ENCODE results near the gene RERG.

The RERG gene

DNA sequence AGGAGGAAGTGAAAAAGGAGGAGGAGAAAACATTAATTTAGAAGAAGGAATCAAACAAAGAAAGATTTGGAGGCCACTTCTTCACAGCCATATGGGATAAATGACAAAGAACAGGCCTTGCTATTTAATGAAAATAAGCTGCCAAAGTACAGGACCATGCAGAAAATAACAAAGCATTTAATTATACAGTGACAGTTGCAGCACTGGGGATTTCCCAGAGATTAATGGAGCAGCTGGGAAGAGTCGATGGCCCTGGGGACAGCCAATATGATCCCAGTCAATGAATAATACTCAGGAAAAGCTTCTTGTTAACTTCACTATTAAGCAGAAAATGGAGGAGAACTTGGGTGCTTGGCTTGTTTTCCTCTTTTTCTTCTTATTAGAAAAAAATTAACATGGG is 34.6 kb downstream of the RERG start:
- no peak for DNase-seq (ENCODE audit: low spot score)

DNA sequence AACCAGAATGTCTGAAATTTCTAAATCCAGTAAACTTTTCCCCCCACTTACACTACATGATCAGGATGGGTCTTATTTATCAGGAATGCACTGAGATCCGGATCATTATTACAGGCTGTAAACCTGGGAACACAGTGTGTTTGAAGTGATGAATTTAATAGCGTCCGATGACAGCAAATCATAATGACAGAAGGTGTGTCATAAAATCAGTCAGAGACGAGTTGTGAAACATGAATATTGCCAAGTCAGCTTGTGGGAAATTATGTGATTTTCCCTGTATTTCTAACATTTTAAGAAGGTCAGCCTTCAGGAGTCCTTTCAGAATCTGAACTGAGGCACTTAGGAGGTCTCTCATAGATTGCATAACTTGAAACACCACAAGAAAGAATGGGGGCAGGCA is 36.7 kb downstream of the RERG start:
- DNase-seq (ENCODE audit: low spot score) = no peak

DNA sequence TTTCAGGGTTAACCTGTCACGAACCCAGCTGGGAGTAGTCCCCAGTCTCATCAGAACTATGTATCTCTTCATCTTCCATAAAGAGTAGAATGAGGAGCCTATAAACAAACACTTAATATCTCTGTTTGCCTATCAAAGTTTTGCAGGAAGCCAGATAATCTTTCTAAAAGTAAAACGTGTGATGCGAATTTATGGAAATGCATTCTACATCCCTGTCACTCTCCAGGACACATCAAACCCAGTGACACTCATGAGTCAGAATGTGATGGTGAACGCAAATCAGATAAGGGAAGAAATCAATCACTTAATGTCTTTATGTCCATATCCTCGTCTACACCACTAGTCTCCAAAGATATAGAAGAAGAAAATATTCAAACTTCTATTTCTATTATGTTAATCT is 37.4 kb downstream of the RERG start:
- no peak for DNase-seq (ENCODE audit: low spot score)

DNA sequence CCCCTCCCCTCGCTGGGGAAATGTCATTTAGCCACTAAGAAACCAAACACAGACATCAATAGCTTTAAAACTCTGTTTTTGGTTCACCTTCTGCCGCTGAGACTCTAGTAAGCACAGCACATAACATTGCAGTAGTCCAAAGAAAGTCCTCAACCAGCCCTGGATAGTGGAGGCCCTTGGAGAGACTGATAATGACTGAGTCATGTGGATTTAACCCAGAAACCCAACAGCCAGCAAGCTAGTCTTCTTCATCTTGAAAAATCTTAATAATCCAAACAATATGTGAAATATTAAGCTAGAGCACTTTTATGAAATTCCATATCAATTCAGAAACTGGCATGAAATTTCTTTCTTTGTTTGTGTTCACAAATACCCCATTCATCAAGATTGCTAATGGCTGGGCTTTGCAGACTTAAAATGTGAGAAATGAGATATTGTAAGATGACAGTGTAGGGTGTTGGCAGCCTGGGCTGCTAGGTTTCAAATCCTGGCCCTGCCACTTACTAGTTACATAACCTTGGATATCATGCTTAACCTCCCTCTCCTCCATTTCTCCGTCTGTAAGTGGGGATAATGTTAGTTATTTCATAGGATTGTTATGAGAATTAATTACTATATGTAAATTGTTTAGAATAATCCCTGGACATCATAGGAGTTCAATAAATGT is 40.1 kb downstream of the RERG start:
- no peak for DNase-seq (ENCODE audit: low spot score)

DNA sequence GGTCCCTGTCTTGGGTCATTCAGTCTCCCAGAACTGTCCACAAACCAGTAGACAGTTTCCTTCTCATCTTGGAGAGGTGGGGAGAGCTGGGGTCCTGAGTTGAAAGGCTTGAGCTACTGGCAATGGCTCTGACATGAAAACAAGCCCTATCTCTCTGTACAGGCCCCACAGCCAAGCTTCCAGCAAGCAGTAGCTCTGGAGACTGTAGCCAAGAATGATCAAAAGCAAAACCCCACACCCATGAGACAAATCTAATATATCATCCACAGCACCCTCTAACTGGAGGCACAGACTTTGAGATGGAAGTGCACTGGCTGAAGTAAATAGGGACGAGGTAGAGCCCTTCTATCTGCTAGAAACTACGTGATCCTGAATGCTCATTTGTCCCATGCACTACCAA is 40.9 kb downstream of the RERG start:
- DNase-seq (ENCODE audit: low spot score) = no peak

DNA sequence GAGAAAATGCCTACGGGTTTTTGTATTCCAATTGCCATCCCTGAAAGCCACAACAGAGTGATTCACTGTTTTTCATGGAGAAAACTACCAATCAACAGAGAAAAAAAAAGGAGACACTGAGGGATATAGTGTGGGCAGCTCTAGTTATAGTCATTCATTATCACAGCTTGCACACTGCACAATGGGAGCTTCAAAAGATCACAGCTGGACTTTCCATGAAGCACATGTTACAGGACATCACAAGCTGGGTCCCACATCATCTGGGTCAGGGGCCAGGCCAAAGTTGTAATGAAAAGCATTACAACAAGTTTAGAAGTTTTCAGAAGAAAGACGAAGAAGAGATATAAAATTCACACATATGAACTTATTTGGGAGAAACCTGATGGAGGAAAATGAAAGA is 41.5 kb downstream of the RERG start:
- no peak for DNase-seq (ENCODE audit: low spot score)

DNA sequence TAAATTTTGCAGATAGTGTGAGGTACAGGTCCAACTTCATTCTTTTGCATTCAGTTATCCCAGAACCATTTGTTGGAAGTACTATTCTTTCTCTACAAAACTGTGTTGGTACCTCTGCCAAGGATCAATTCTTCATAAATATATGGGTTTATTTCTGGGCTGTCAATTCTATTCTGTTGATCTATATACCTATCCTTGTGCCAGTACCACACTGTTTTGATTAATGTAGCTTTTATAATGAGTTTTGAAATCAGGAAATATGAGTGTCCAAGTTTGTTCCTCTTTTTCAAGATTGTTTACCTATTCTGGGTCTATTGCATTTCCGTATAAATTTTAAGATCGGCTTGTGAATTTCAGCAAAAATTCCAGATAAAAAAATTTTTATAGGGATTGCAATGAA is 48.1 kb downstream of the RERG start:
- DNase-seq (ENCODE audit: low spot score) = no peak

DNA sequence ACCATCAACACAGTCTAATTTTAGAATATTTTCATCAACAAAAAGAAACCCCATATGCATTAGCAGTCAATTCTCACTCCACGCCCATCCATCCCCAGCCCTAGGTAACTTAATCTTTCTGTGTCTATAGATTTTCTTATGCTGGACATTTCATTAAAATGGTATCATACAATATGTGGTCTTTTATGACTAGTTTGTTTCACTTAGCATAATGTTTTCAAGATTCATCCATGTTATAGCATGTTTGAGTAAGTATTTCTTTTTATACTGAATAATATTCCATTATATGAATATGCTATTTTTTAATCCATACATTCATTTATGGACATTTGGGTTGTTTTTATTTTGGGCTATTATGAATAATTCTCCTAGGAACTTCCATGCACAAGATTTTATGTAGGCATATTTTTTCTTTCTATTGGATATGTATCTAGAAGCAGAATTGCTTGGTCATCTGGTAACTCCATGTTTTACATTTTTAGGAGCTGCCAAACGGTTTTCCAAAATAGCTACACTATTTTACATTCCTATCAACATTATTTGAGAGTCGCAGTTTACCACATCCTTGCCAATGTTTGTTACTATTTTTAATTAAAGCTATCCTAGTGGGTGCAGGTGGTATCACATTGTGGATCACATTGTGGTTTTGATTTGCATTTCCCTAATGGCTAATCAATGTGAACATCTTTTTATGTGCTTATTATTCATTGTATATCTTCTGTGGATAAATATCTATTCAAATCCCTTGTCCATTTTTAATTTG is 49.0 kb downstream of the RERG start:
- DNase-seq (ENCODE audit: low spot score) = no peak

DNA sequence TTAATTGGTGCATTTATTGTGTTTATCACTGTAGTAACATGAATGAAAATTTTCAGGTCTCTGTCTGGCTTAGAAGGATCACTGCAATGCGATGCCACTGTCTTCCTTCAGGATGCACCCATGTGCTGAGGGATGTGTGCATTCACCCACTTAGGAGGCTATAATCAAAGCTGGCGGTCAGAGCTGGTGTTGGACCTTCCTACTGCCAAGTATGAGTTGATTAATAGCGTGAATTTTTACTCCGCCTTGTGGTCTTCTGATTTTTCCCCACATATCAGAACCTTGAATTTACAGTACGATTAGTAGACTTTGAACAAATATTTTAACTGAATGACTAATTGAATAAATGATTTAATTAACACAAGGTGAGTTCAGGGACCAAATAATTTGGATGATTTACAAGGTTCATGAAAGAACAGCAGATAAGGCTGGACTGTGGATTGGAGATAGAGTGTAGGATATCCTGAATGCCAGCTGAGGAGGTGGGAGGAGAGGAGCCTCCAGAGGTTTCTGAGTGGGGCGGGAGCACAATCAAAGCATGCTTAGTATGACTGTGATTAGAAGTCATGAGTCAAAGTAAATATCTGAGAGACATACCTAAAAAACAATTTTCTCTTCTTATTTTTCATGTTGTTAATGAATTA is 50.1 kb downstream of the RERG start:
- no peak for DNase-seq (ENCODE audit: low spot score)

DNA sequence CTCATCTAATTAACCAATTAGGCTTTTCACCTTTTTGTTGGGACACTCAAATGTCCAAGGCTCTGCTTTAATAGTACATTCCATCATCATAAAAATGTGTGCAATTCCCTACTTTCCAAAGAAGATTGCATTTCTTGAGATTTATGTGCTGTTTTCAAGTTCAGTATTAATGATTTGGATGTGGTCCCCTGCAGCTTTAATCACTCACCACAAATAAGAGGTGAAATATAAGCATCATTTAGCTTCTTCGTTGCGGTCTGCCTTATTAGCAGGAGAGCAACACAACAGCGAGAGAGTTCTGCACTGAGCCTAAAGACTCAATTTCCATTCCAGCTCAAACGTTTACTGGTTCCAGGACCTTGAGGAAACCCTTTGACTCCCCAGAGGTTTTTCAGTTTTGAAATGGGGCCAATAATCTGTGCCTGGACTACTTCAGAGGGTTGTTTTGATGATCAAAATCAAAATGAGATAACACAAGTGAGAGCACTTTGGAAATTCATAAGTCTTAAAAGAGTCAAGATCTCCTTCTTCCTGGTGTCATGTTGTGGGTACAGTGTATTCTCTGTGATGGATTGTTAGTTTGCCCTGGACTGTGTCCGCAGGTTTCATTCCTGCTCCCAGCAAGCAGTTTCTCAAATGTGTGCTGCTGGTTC is 53.1 kb downstream of the RERG start:
- no peak for DNase-seq (ENCODE audit: low spot score)

DNA sequence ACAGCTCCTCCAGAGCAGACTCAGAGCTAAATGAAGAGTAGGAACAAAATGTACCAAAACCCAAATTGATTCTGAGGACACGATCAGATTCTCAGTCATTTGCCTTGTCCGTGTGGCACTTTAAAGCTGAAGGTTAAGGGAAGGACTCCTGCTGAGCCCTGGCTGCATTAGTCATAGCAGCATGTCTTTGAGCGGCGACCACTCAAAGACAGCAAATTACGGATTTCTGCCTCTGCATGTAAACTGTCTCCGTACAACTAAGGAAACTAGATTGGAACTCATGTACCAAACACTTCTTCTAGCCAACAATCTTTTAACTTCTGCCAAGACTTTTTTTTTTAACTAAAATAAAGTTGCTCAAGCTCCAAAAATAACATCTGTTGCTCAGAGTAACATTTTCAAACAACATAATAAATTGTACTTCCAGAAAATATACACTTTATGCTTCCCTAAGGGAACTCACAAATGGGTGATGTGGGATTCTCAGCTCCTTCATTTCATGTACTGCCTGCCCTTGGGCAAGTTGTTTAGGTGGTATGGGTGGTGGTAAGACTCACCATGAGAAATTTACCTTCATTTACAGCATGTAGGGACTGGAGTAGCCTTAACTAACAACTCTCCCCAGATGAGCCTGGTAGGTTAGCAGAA is 56.1 kb downstream of the RERG start:
- no peak for DNase-seq (ENCODE audit: low spot score)

DNA sequence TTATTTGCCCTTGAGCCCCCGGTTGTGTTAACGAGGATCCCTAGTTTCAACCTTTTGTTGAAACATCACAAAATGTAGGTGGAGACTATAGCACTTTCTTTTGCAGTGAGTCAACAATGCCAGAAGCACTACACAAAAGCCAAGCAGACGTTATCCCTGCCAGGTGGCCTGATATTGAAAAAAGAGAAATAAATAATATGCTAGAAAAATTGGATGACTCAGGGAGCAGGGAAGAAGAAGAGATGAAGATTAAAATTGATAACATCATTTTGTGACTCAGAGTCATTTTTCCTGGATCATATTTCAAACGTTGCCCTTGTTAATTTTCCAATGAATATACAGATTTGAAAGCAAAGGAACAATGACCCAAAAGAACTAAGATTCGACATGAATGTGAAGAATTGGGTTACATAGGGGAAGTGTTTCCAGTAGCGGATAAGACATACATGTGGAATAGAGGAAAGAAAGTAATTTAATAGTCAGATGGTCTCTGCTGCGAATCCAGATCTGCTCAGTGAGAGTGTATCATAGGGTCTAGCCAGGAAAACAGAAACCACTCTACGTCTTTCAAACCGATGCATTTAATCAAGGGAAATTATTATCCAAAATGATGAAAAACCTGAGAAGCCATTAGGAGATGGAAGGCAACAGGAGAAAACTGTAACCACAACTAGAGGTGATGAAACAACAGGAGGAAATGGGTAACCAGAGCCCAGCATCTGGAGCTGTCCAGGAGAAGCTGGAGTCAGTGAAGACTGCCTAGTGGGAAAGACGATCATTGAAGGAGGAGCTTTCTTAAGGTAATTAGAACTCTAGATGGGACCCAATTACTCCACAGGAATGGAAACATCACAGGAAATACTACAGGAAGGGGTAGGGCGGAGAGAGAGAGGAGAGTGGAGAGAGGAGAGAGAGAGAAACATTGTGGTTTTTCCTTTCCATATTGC is 57.9 kb downstream of the RERG start:
- no peak for DNase-seq (ENCODE audit: low spot score)

DNA sequence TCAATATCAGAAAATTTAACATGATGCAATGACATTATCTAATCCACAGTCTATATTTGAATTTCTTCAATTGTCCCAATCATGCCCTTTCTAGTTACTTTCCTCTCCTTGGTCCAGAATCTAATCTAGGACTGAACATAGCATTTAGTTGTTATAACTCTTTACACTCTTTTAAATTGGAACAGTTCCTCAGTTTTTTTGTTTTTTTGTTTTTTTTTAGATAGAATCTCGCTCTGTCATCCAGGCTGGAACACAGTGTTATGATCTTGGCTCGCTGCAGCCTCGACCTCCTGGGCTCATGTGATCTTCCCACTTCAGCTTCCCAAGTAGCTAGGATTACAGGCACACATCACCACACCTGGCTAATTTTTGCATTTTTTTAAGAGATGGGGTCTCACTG is 63.1 kb downstream of the RERG start:
- DNase-seq (ENCODE audit: low spot score) = no peak

DNA sequence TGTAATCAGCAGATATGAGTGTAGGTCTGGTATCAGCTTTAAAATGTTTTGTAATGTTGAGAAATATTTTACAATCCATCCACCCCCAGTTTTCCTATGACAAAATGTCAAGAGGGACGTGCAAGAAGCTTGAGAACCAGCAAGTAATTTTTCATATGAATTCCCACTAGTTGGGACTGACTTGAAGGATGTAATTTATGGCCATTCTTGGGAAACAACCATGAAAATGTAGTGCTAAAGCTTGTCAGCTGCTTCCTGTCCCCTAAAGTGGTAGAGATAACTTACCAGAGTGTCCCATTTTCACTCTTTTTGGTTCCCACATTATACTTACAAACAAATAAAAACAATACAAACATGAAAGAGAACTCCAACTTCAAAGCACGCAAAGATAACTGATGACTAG is 63.9 kb downstream of the RERG start:
- no peak for DNase-seq (ENCODE audit: low spot score)

DNA sequence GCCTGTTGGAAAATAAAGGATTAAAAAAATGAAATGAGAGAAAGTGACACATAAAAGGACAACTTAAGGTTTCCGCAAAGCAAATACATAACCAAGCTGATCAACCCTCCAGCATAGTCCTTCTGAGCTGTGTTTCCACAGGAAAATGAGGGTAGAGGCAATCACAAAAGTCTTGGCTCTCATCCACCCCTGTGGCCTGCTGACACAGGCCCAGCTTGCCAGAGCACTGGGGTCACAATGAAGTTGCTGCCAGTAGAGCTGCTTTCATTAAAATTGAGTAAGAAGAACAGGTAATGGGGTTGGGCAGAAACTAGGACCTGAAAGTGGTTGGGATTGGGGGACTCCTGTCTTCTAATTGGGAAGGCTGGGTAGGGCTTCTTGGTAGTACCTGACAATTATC is 65.9 kb downstream of the RERG start:
- no peak for DNase-seq (ENCODE audit: low spot score)

DNA sequence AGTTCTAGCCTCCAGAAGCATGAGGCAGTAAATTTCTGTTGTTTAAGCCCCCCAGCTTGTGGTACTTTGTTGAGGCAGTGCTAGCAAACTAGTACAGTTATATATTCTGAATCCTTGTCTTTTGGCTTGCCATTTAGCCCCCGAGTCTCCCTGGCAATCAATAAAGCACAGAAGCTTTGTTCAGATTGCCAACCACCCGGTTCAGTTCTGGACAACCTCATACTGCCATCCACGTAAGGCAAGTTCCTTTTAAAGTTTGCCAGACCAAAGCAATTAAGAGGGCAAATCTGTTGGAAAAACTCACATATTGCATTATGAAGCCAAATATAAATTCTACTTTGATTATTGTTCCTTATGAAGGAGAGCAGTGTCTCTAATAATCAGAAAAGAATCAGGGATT is 67.1 kb downstream of the RERG start:
- no peak for DNase-seq (ENCODE audit: low spot score)

DNA sequence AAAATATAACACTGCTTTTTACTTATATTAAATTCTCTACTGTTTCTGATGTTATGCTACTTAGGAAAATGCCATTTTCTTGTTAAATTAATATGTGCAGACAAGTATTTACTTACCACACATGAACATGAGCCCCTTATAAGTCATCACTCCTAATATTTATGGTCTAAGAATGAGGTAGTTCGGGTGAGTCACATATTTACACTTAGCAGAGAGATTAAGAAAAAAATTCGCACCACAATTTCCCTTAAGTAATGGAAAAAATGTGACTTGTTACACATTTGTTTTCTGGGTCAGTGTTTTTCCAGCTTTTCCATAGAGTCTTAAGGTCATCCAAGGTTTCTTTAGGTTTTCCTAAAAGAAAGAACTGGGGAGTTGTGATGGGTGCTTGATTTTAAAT is 68.3 kb downstream of the RERG start:
- DNase-seq (ENCODE audit: low spot score) = no peak

DNA sequence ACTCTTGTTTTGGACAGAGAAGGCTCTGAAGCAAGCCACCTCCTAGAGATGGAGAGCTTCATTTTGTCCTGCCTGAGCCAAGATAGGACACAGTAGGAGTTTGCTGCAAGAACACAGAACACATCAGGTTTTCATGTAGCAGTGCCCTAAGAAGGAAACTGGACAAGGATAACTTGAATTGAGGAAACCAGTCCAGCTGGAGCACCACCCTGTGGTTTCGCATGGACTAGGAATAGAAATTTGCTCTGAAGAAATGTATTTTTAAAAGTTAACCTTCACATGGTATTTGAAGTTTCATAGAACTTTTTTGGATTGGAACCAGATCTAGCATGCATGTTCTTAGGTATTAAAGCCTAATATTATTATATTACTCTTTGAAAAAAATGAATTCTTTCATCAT is 68.8 kb downstream of the RERG start:
- no peak for DNase-seq (ENCODE audit: low spot score)

DNA sequence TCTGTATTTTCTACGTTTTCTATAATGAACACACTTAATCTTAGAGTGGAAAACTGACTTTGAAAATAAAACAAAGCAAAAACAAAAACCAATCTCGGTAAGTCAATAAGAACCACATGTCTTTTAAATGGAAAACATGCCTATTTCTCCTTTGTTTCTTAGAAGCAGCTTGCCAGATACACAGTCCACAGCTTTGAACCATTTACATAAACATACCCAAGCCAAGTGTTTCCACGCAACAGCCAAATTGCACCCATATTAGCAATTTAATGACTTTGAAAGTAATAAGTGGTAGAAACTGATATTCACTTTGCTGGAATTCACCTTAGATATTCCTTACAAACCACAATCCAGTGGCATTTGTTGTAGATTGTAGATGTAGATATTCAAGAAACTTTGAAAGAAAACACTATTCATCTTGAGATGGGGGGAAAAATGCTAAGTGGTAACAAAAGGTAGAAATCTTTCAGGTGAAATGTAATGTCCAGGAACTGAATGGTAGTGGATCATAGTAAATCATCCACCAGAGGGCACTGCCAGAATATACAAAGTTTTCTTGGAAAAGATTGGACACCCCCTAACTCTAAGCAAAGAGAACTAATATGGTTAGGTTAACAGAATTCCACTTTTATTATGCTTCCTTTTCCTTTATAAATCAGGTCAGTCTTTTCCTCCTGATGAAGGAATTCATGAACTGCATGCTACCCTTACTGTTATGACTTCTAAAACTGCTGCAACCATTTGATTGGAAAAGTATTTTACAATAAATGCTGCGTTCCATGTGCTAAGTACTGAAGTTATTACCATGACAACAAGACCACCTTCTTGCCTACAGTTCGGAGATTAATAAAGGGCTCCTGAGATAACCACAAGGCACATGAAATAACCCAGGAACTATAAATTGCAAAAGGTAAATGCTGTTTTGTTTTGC is 69.8 kb downstream of the RERG start:
- no peak for DNase-seq (ENCODE audit: low spot score)

DNA sequence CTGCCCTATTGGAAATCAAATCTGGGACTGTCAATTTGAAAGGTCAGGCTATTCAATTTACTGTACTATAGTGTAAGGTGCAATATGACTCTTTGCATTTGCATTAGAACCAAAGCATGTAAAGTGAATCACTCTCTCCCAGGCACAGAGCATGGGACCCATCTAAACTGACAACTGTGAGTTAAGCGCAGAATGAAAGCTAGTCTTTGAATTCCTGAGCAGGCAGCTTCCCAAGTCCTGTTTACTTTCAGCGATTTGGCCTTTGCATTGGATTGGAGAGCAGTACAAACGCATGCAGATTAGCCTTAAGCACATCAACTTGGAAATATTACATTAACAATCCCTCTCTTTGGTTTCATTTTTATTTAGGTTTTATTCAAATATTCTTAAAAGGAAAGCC is 74.6 kb downstream of the RERG start:
- no peak for DNase-seq (ENCODE audit: low spot score)

Data from left forelimb (tissue), 1 donor.